H1 (cell line): Measurements from ENCODE around the gene BAD. TPM values are rescaled to one million over a fixed set of nuclear protein-coding genes. Genes with fewer than 3 reads are reported as not detected.

Source experiments
- CTCF ChIA-PET: fragments of 300-600 bp; sonication (Branson Sonifier 250); formaldehyde crosslinking; loops from one replicate; lab custom pipeline; 2021; ENCODE audit not compliant: partially characterized antibody; lab: Charles Lee
- POLR2A ChIA-PET: fragments of 300-600 bp; sonication (Branson Sonifier 250); formaldehyde crosslinking; loops from one replicate; lab custom pipeline; 2021; ENCODE audit warnings: inconsistent platforms; ENCODE audit not compliant: partially characterized antibody; lab: Charles Lee
- DNase-seq, 2 experiments: peaks; one replicate each; pipeline versions ENCODE4 v3.0.0 to v3.0.0-alpha.2; 2010 to 2022; ENCODE audit warnings: low spot score in 2 of 2, low read depth in 1 of 2, mixed read lengths in 1 of 2
- FAIRE-seq: peaks from 2 replicates; lab custom pipeline; 2011; peaks lifted over from hg19 to GRCh38; lab: Jason Lieb, UNC
- H2AFZ ChIP-seq: 2 replicates; pipeline ENCODE4 v1.8.1; 2012; ENCODE audit warnings: low read length, inconsistent platforms
- H2AK5ac ChIP-seq: 2 replicates; pipeline ENCODE4 v1.6.1; 2013; ENCODE audit warnings: low read depth, low read length
- H2BK120ac ChIP-seq: replicated peaks from 2 replicates; pipeline ENCODE3; 2013; ENCODE audit warnings: low read depth, low read length, inconsistent platforms
- H2BK12ac ChIP-seq: 2 replicates; pipeline ENCODE4 v1.6.1; 2013; ENCODE audit warnings: low read depth, low read length
- H2BK15ac ChIP-seq: 2 replicates; pipeline ENCODE4 v1.6.1; 2013; ENCODE audit warnings: low read length
- H2BK20ac ChIP-seq: 2 replicates; pipeline ENCODE4 v1.6.1; 2013; ENCODE audit warnings: low read length
- H2BK5ac ChIP-seq: 2 replicates; pipeline ENCODE4 v1.6.1; 2013; ENCODE audit warnings: low read depth, low read length
- H3K14ac ChIP-seq: 2 replicates; pipeline ENCODE4 v1.6.1; 2013; ENCODE audit warnings: inconsistent platforms; ENCODE audit not compliant: insufficient read length
- H3K18ac ChIP-seq: 2 replicates; pipeline ENCODE4 v1.6.1; 2013; ENCODE audit warnings: low read length; ENCODE audit errors: extremely low read depth
- H3K23ac ChIP-seq: 2 replicates; pipeline ENCODE4 v1.6.1; 2013; ENCODE audit warnings: inconsistent platforms; ENCODE audit not compliant: insufficient read length
- H3K23me2 ChIP-seq: 2 replicates; pipeline ENCODE4 v1.6.1; 2013; ENCODE audit warnings: low read depth, low read length
- H3K27ac ChIP-seq: 2 replicates; pipeline ENCODE4 v1.6.1; 2011; ENCODE audit warnings: low read depth, low read length, inconsistent platforms
- H3K27me3 ChIP-seq, 4 experiments: replicated peaks in 1 of 4; 1 replicate in 1 of 4; 2 replicates in 3 of 4; pipeline versions ENCODE4 v1.6.1 to v1.8.1; 2011 to 2013; ENCODE audit warnings: low read length in 3 of 4, mild to moderate bottlenecking in 3 of 4, inconsistent platforms in 2 of 4, mixed read lengths in 2 of 4, moderate library complexity in 1 of 4; ENCODE audit not compliant: control insufficient read depth in 3 of 4, insufficient read depth in 3 of 4; ENCODE audit errors: extremely low read depth in 1 of 4
- H3K36me3 ChIP-seq, 4 experiments: 2 replicates each; pipeline versions ENCODE4 v1.6.1 to v1.8.1; 2011 to 2013; ENCODE audit warnings: mild to moderate bottlenecking in 4 of 4, low read length in 3 of 4, moderate library complexity in 2 of 4, control low read depth in 1 of 4, inconsistent platforms in 1 of 4; ENCODE audit not compliant: insufficient read depth in 4 of 4, control insufficient read depth in 2 of 4
- H3K4ac ChIP-seq: replicated peaks from 2 replicates; pipeline ENCODE3; 2013; ENCODE audit warnings: low read length, low read depth, mixed read lengths, inconsistent platforms; ENCODE audit not compliant: insufficient read length
- H3K4me1 ChIP-seq, 4 experiments: replicated peaks in 1 of 4; 1 replicate in 1 of 4; 2 replicates in 3 of 4; pipeline versions ENCODE4 v1.6.1 to v1.8.1; 2011 to 2013; ENCODE audit warnings: low read length in 3 of 4, inconsistent platforms in 2 of 4, mixed read lengths in 1 of 4; ENCODE audit not compliant: insufficient read depth in 4 of 4, control insufficient read depth in 3 of 4
- H3K4me2 ChIP-seq, 2 experiments: 2 replicates each; pipeline versions ENCODE4 v1.6.1 to v1.8.1; 2011 to 2013; ENCODE audit warnings: low read depth in 2 of 2, low read length in 2 of 2, control low read depth in 1 of 2, inconsistent platforms in 1 of 2, mild to moderate bottlenecking in 1 of 2; ENCODE audit not compliant: insufficient read depth in 1 of 2
- H3K4me3 ChIP-seq, 4 experiments: fragments of 200-600, 300-600 bp in 1 of 4; sonication (generic), shearing (Covaris generic), sonication (Bioruptor Twin) in 1 of 4; 2 replicates each; pipeline versions ENCODE4 v1.5.1 to v1.8.1; 2011 to 2016; ENCODE audit warnings: low read length in 4 of 4, low read depth in 3 of 4, control low read depth in 2 of 4, inconsistent platforms in 2 of 4, mild to moderate bottlenecking in 2 of 4, mixed read lengths in 1 of 4, moderate library complexity in 1 of 4; ENCODE audit not compliant: insufficient read depth in 2 of 4; ENCODE audit errors: extremely low read depth in 1 of 4
- H3K56ac ChIP-seq: replicated peaks from 2 replicates; pipeline ENCODE3; 2013; ENCODE audit warnings: low read depth, mild to moderate bottlenecking, mixed read lengths, low read length, inconsistent platforms; ENCODE audit not compliant: insufficient read length
- H3K79me1 ChIP-seq: 2 replicates; pipeline ENCODE4 v1.6.1; 2013; ENCODE audit warnings: low read depth, low read length, control low read depth
- H3K79me2 ChIP-seq, 2 experiments: 2 replicates each; pipeline versions ENCODE4 v1.6.1 to v1.8.1; 2012 to 2013; ENCODE audit warnings: low read length in 2 of 2, mild to moderate bottlenecking in 2 of 2, inconsistent platforms in 1 of 2; ENCODE audit not compliant: insufficient read depth in 2 of 2, control insufficient read depth in 1 of 2
- H3K9ac ChIP-seq, 4 experiments: replicated peaks in 1 of 4; 1 replicate in 1 of 4; 2 replicates in 3 of 4; pipeline versions ENCODE4 v1.6.1 to v1.8.1; 2011 to 2013; ENCODE audit warnings: low read depth in 3 of 4, low read length in 3 of 4, control low read depth in 2 of 4, mild to moderate bottlenecking in 2 of 4, moderate library complexity in 2 of 4, inconsistent platforms in 1 of 4; ENCODE audit errors: extremely low read depth in 1 of 4
- H3K9me3 ChIP-seq, 2 experiments: 2 replicates each; pipeline versions ENCODE4 v1.6.1 to v1.8.1; 2012 to 2013; ENCODE audit warnings: mild to moderate bottlenecking in 2 of 2, moderate library complexity in 2 of 2, control low read depth in 1 of 2, inconsistent platforms in 1 of 2, low read depth in 1 of 2, low read length in 1 of 2, mixed read lengths in 1 of 2; ENCODE audit not compliant: insufficient read depth in 2 of 2
- H4K20me1 ChIP-seq, 2 experiments: replicated peaks in 1 of 2; 2 replicates each; pipeline versions ENCODE3 to v1.8.1; 2011 to 2013; ENCODE audit warnings: inconsistent platforms in 2 of 2, low read length in 2 of 2, mild to moderate bottlenecking in 1 of 2; ENCODE audit not compliant: insufficient read depth in 2 of 2, control insufficient read depth in 1 of 2
- H4K5ac ChIP-seq: 2 replicates; pipeline ENCODE4 v1.6.1; 2013; ENCODE audit warnings: low read length, low read depth, mixed read lengths, inconsistent platforms; ENCODE audit not compliant: insufficient read length
- H4K8ac ChIP-seq: 2 replicates; pipeline ENCODE4 v1.8.0; 2013; ENCODE audit warnings: mild to moderate bottlenecking, moderate library complexity, low read length, inconsistent platforms; ENCODE audit not compliant: insufficient read depth; ENCODE audit errors: extremely low read depth
- H4K91ac ChIP-seq: replicated peaks from 2 replicates; pipeline ENCODE3; 2013; ENCODE audit warnings: low read length, mixed read lengths, inconsistent platforms; ENCODE audit not compliant: insufficient read length
- GTF2F1 ChIP-seq: IDR thresholded peaks from 2 replicates; pipeline ENCODE4 v1.6.1; 2012; ENCODE audit warnings: low read depth, low read length, improper control_type of control experiment, borderline replicate concordance
- WGBS, 2 experiments: shearing (Covaris generic) in 1 of 2; methylation state at CpG; one replicate each; pipeline versions ENCODE4 v1.1.6 to v1.1.7; 2013 to 2015; ENCODE audit warnings: low lambda C conversion rate in 2 of 2, mixed read lengths in 2 of 2, inconsistent platforms in 1 of 2, low coverage in 1 of 2, missing lambda C conversion rate in 1 of 2; ENCODE audit not compliant: insufficient replicate concordance in 2 of 2, insufficient coverage in 1 of 2, insufficient read length in 1 of 2; ENCODE audit errors: extremely low coverage in 1 of 2, missing lambda C conversion rate in 1 of 2; 5-methylcytosine and 5-hydroxymethylcytosine counted together
- polyA plus RNA-seq, 7 experiments: library from polyadenylated mRNA; depleted of rRNA in 3 of 7; stranded (reverse) in 5 of 7; unstranded in 2 of 7; fragments of >200 nt in 5 of 7; fragments of 200-250 nt in 2 of 7; gene quantifications; 1 replicate in 5 of 7; 2 replicates in 1 of 7; 4 replicates in 1 of 7; pipeline versions ENCODE4 v1.2.1 to v1.2.3, GENCODE V29; 2011 to 2013; ENCODE audit warnings: missing spikeins in 2 of 7, mixed read lengths in 2 of 7
- total RNA-seq: library from RNA; stranded (reverse); fragmentation: NEBNext Ultra II Directional; extraction: Animal tissue kit (Norgen Biotek cat#: 25700); gene quantifications from 2 replicates; pipeline ENCODE4 v1.2.1, GENCODE V29; 2021

BAD gene
- total and polyA plus RNA-seq, 2 of the 8 experiments (the other 6 are each of a cell fraction or from before 2014, with no cell fraction given), result 23.1 to 33.7 TPM

GRCh38 chr11:64250415-64251015 is 34.0 kb downstream of the BAD start:
- Histone ChIP-seq H2AK5ac (0 out of 2 replicates have a peak overlapping the region, but pooled peaks have one; percentile 92), H4K8ac (peak overlapping the region; percentile 76; the same call in 1 of the 2 replicates), H3K27me3 (no peaks in the 10 kb centered on the region), H3K36me3 (peaks cover 2 to 12% (median 7%) of the 10 kb centered on the region in 4 experiments; a peak in 5 of 8 replicates), H2BK20ac (peak overlapping the region; percentile 53; the same call in 1 of the 2 replicates), H3K9me3 (no peaks in the 10 kb centered on the region), H3K23ac (no peak overlapping the region), H3K4me2 (peak overlapping the region; percentile 73 to 99), H3K18ac (peak overlapping the region; percentile 98), H3K23me2 (peaks cover 18% of the 10 kb centered on the region), H2AFZ (no peak overlapping the region), H3K4ac (peak overlapping the region; percentile 87), H3K14ac (no peak overlapping the region), H4K20me1 (peaks cover 6 to 15% of the 10 kb centered on the region in 2 experiments), H2BK5ac (peak overlapping the region; percentile 93; the same call in 1 of the 2 replicates), H4K91ac (peak overlapping the region; percentile 98), H3K56ac (peak overlapping the region; percentile 78), H3K4me3 (peak overlapping the region; percentile 46 to 73 (median 55)), H3K79me2 (peaks cover 6 to 31% of the 10 kb centered on the region in 2 experiments; a peak in 3 of 4 replicates), H4K5ac (peak overlapping the region; percentile 75), H2BK15ac (peak overlapping the region; percentile 99; the same call in 1 of the 2 replicates), H2BK12ac (peak overlapping the region; percentile 99; the same call in 1 of the 2 replicates), H3K4me1 (peaks cover 0 to 41% (median 35%) of the 10 kb centered on the region in 4 experiments; a peak in 6 of 7 replicates), H3K79me1 (peaks cover 7% of the 10 kb centered on the region), H3K27ac (peak overlapping the region; percentile 72; the same call in 1 of the 2 replicates), H2BK120ac (no peak overlapping the region), H3K9ac (peak overlapping the region in 2 of 4 experiments; percentile 67 to 76; a peak in 4 of 7 replicates)
- 2% methylated on average over 10 of the region's 13 CpGs; no CpG with 5 or more reads in 1 of the 2 experiments for WGBS, 2 experiments
- POLR2A ChIA-PET, result interaction anchor here (0.7 to 13.1 kb wide), 21 partner anchors 8 to 272 kb away, joined by 3 to 352 read pairs (median 6); partner anchors contain the start of genes DNAJC4, ESRRA, FKBP2 and KCNK4
- CTCF ChIA-PET, result interaction anchor here (0.6 to 10.0 kb wide), 27 partner anchors 9 to 402 kb away, joined by 3 to 102 read pairs (median 5); partner anchors contain the start of genes CATSPERZ, FERMT3, FKBP2 and NUDT22
- no peak for TF ChIP-seq GTF2F1
- FAIRE-seq, result no peak
- DNase-seq, result no peak
